HepG2 (cell line): ENCODE measurements around the gene PTPA. TPM values are rescaled to one million over a fixed set of nuclear protein-coding genes. Genes with fewer than 3 reads are reported as not detected.

Experiments
- ATAC-seq: fragments of 200-7000 bp; cut with Tn5 transposase; 3 replicates; pipeline ENCODE4 v1.9.1; 2020; ENCODE audit warnings: mild to moderate bottlenecking, moderate library complexity
- BruUV-seq: library from RNA; stranded (reverse); fragments of 400-500 nt; replicated peaks from 2 replicates; lab custom pipeline; 2021; lab: Mats Ljungman, UMichigan
- CTCF ChIA-PET: fragments of 300-600 bp; formaldehyde crosslinking; extraction: SDS; loops from one replicate; lab custom pipeline; 2021; ENCODE audit warnings: low total read pairs, inconsistent platforms, low intra/inter-chr PET ratio; lab: Yijun Ruan, JAX
- POLR2A ChIA-PET: fragments of 350-600 bp; sonication (Branson Sonifier 250); formaldehyde crosslinking; loops from one replicate; lab custom pipeline; 2020; ENCODE audit warnings: antibody characterized with exemption, inconsistent platforms; lab: Yijun Ruan, JAX
- DNase-seq: peaks from one replicate; pipeline ENCODE4 v3.0.0-alpha.2; 2015; ENCODE audit warnings: low spot score
- FAIRE-seq: peaks from 3 replicates; lab custom pipeline; 2011; peaks lifted over from hg19 to GRCh38; lab: Jason Lieb, UNC
- H2AFZ ChIP-seq: one replicate; pipeline ENCODE4 v1.6.1; 2011; ENCODE audit warnings: low read length, inconsistent platforms
- H3K27ac ChIP-seq: fragments of 300-600 bp; 3 replicates; pipeline ENCODE4 v1.8.0; 2011; ENCODE audit warnings: mixed run types, mild to moderate bottlenecking, mixed read lengths, low read length, inconsistent platforms; ENCODE audit not compliant: insufficient read depth; ENCODE audit errors: extremely low read length
- H3K27me3 ChIP-seq, 2 experiments: fragments of 200-600 bp in 1 of 2; 2 replicates in 1 of 2; 3 replicates in 1 of 2; pipeline versions ENCODE4 v1.6.0 to v1.8.0; 2011; ENCODE audit warnings: low read length in 2 of 2, mild to moderate bottlenecking in 2 of 2, moderate library complexity in 2 of 2, inconsistent platforms in 1 of 2; ENCODE audit not compliant: insufficient read depth in 2 of 2, control insufficient read depth in 1 of 2
- H3K36me3 ChIP-seq, 2 experiments: fragments of 200-600 bp in 1 of 2; replicated peaks in 1 of 2; 2 replicates in 1 of 2; 3 replicates in 1 of 2; pipeline versions ENCODE4 v1.5.1 to v1.8.0; 2011; ENCODE audit warnings: low read length in 2 of 2, inconsistent platforms in 1 of 2; ENCODE audit not compliant: insufficient read depth in 2 of 2, control insufficient read depth in 1 of 2
- H3K4me1 ChIP-seq: 2 replicates; pipeline ENCODE4 v1.5.1; 2012; ENCODE audit warnings: low read length, inconsistent platforms; ENCODE audit not compliant: insufficient read depth
- H3K4me2 ChIP-seq: 2 replicates; pipeline ENCODE4 v1.6.0; 2011; ENCODE audit warnings: low read depth, low read length, inconsistent platforms
- H3K4me3 ChIP-seq, 3 experiments: fragments of 200-600 bp in 1 of 3; sonication (generic), shearing (Covaris generic) in 1 of 3; replicated peaks in 1 of 3; 2 replicates each; pipeline ENCODE4 v1.5.1; 2011 to 2016; ENCODE audit warnings: low read length in 3 of 3, inconsistent platforms in 2 of 3, low read depth in 2 of 3, mild to moderate bottlenecking in 2 of 3, control low read depth in 1 of 3, mixed read lengths in 1 of 3; ENCODE audit not compliant: insufficient read depth in 1 of 3
- H3K79me2 ChIP-seq: one replicate; pipeline ENCODE4 v1.6.1; 2011; ENCODE audit warnings: low read length, inconsistent platforms; ENCODE audit not compliant: insufficient read depth
- H3K9ac ChIP-seq: 2 replicates; pipeline ENCODE4 v1.6.0; 2011; ENCODE audit warnings: mild to moderate bottlenecking, low read depth, low read length, inconsistent platforms; ENCODE audit not compliant: insufficient read depth
- H3K9me3 ChIP-seq: 2 replicates; pipeline ENCODE4 v1.5.1; 2012; ENCODE audit warnings: mild to moderate bottlenecking, low read length
- H4K20me1 ChIP-seq: 2 replicates; pipeline ENCODE4 v1.6.0; 2011; ENCODE audit warnings: inconsistent platforms, mild to moderate bottlenecking, low read length, moderate library complexity; ENCODE audit not compliant: insufficient read depth
- ARHGAP35 ChIP-seq: sonication (generic); formaldehyde crosslinking; IDR thresholded peaks from 2 replicates; pipeline ENCODE4 v1.9.0; 2022; ENCODE audit warnings: mild to moderate bottlenecking, inconsistent platforms, moderate library complexity, missing genetic modification reagents, borderline replicate concordance
- EHMT2 ChIP-seq: fragments of 200-600 bp; sonication (generic); IDR thresholded peaks from 2 replicates; pipeline ENCODE4 v1.7.0; 2017; ENCODE audit warnings: antibody characterized with exemption, low read depth, low read length, borderline replicate concordance
- PCBP2 ChIP-seq: fragments of 200-400 bp; formaldehyde crosslinking; optimal IDR thresholded peaks from 2 replicates; pipeline ENCODE3; 2018; ENCODE audit warnings: low read length, low read depth; ENCODE audit not compliant: poor library complexity, severe bottlenecking
- RBM39 ChIP-seq: fragments of 200-400 bp; formaldehyde crosslinking; IDR thresholded peaks from one replicate; pipeline ENCODE4 v1.6.1; 2018; ENCODE audit warnings: antibody characterized with exemption, mild to moderate bottlenecking, low read depth, low read length; ENCODE audit not compliant: poor library complexity, severe bottlenecking
- ZNF446 ChIP-seq: sonication (generic); formaldehyde crosslinking; IDR thresholded peaks from 2 replicates; pipeline ENCODE4 v1.5.0; 2020; ENCODE audit warnings: mild to moderate bottlenecking, missing genetic modification reagents
- WGBS: methylation state at CpG from one replicate; pipeline ENCODE4 v1.1.6; 2017; ENCODE audit warnings: low lambda C conversion rate; 5-methylcytosine and 5-hydroxymethylcytosine counted together
- in situ Hi-C: cut with HindIII; loops from 2 replicates; pipeline ENCODE4 v1.10.0; 2017; ENCODE audit warnings: low pct_unique_long_range_greater_than_20kb; ENCODE audit not compliant: extremely low pct_ligation_motif_present
- intact Hi-C: fragments of 100-400 bp; cut with micrococcal nuclease; formaldehyde crosslinking; loops from one replicate; pipeline ENCODE4 v1.10.0; 2022; ENCODE audit not compliant: unreplicated experiment
- polyA plus RNA-seq, 8 experiments: library from polyadenylated mRNA; depleted of rRNA in 3 of 8; stranded (reverse) in 7 of 8; unstranded in 1 of 8; fragments of >200 nt; fragmentation: Illumina TruSeq in 4 of 8; extraction: Trizol in 4 of 8; gene quantifications; 2 replicates each; pipeline versions ENCODE4 v1.2.1 to v1.2.3, GENCODE V29; 2011 to 2016; ENCODE audit warnings: low read depth in 4 of 8, missing spikeins in 1 of 8, mixed read lengths in 1 of 8; ENCODE audit not compliant: insufficient read depth in 1 of 8
- total RNA-seq, 5 experiments: library from RNA; depleted of rRNA; stranded (reverse); fragments of >200 nt; fragmentation: Illumina TruSeq; extraction: Trizol; gene quantifications; 2 replicates each; pipeline ENCODE4 v1.2.3, GENCODE V29; 2016; ENCODE audit warnings: low read depth in 1 of 5
- TF ChIP-seq, protein P1 (sequence below): sonication (generic); formaldehyde crosslinking; IDR thresholded peaks from 2 replicates; pipeline ENCODE4 v1.8.0; 2022; ENCODE audit warnings: missing genetic modification reagents, mild to moderate bottlenecking, moderate library complexity, borderline replicate concordance
- TF ChIP-seq, protein P2 (sequence below): sonication (generic); formaldehyde crosslinking; IDR thresholded peaks from 2 replicates; pipeline ENCODE4 v1.4.0; 2020; ENCODE audit warnings: low read depth, missing genetic modification reagents
- TF ChIP-seq, protein P3 (sequence below): IDR thresholded peaks from 2 replicates; pipeline ENCODE4 v1.6.1; 2016; ENCODE audit warnings: low read depth, missing genetic modification reagents, missing compliant biosample characterization
- TF ChIP-seq, protein P4 (sequence below): sonication (generic); formaldehyde crosslinking; IDR thresholded peaks from 2 replicates; pipeline ENCODE4 v1.4.0; 2020; ENCODE audit warnings: missing genetic modification reagents

The PTPA gene
- total and polyA plus RNA-seq, 2 of the 13 experiments (the other 11 are each of a cell fraction or from before 2014, with no cell fraction given) = 79.3 to 105 TPM

DNA sequence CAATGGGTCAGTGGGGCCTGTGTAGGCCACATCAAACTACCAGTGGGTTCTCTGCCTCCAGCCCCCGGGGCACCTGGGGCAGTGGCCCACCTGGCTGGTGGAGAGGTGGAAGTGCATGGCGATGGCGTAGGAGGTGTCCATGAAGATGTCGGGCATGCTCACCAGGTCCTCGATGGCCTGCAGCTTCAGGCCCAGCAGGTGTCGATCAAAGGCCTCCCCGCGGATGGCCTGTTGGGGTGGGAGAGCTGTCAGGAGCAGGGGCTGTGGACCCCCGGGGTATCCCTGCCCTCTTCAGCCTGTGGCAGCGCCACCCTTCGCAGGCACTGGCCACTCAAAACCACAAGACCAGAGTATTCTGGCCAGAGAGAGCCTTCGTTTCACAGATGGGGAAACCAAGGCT, 15.3 kb upstream of the PTPA start:
- POLR2A ChIA-PET = interaction anchor here (2.3 kb wide), 1 partner anchor 15 kb away, joined by 11 read pairs; the partner anchor contains the start of gene DOLPP1
- Histone ChIP-seq H3K9me3 (no peaks in the 10 kb centered on the region), H2AFZ (no peak overlapping the region), H3K36me3 (peaks cover 0 to 3% of the 10 kb centered on the region in 2 experiments; a peak in 3 of 5 replicates)
- in situ Hi-C loops = no loop called here
- TF ChIP-seq PCBP2 (no peak), EHMT2 (no peak), RBM39 (no peak), ARHGAP35 (CRISPR knock-in tag) (no peak), ZNF446 (no peak)
- TF ChIP-seq, protein P1, sequence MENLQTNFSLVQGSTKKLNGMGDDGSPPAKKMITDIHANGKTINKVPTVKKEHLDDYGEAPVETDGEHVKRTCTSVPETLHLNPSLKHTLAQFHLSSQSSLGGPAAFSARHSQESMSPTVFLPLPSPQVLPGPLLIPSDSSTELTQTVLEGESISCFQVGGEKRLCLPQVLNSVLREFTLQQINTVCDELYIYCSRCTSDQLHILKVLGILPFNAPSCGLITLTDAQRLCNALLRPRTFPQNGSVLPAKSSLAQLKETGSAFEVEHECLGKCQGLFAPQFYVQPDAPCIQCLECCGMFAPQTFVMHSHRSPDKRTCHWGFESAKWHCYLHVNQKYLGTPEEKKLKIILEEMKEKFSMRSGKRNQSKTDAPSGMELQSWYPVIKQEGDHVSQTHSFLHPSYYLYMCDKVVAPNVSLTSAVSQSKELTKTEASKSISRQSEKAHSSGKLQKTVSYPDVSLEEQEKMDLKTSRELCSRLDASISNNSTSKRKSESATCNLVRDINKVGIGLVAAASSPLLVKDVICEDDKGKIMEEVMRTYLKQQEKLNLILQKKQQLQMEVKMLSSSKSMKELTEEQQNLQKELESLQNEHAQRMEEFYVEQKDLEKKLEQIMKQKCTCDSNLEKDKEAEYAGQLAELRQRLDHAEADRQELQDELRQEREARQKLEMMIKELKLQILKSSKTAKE (CRISPR knock-in tag) = no peak
- TF ChIP-seq, protein P2, sequence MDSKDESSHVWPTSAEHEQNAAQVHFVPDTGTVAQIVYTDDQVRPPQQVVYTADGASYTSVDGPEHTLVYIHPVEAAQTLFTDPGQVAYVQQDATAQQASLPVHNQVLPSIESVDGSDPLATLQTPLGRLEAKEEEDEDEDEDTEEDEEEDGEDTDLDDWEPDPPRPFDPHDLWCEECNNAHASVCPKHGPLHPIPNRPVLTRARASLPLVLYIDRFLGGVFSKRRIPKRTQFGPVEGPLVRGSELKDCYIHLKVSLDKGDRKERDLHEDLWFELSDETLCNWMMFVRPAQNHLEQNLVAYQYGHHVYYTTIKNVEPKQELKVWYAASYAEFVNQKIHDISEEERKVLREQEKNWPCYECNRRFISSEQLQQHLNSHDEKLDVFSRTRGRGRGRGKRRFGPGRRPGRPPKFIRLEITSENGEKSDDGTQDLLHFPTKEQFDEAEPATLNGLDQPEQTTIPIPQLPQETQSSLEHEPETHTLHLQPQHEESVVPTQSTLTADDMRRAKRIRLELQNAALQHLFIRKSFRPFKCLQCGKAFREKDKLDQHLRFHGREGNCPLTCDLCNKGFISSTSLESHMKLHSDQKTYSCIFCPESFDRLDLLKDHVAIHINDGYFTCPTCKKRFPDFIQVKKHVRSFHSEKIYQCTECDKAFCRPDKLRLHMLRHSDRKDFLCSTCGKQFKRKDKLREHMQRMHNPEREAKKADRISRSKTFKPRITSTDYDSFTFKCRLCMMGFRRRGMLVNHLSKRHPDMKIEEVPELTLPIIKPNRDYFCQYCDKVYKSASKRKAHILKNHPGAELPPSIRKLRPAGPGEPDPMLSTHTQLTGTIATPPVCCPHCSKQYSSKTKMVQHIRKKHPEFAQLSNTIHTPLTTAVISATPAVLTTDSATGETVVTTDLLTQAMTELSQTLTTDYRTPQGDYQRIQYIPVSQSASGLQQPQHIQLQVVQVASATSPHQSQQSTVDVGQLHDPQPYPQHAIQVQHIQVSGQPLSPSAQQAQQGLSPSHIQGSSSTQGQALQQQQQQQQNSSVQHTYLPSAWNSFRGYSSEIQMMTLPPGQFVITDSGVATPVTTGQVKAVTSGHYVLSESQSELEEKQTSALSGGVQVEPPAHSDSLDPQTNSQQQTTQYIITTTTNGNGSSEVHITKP (CRISPR knock-in tag) = no peak
- TF ChIP-seq, protein P3, sequence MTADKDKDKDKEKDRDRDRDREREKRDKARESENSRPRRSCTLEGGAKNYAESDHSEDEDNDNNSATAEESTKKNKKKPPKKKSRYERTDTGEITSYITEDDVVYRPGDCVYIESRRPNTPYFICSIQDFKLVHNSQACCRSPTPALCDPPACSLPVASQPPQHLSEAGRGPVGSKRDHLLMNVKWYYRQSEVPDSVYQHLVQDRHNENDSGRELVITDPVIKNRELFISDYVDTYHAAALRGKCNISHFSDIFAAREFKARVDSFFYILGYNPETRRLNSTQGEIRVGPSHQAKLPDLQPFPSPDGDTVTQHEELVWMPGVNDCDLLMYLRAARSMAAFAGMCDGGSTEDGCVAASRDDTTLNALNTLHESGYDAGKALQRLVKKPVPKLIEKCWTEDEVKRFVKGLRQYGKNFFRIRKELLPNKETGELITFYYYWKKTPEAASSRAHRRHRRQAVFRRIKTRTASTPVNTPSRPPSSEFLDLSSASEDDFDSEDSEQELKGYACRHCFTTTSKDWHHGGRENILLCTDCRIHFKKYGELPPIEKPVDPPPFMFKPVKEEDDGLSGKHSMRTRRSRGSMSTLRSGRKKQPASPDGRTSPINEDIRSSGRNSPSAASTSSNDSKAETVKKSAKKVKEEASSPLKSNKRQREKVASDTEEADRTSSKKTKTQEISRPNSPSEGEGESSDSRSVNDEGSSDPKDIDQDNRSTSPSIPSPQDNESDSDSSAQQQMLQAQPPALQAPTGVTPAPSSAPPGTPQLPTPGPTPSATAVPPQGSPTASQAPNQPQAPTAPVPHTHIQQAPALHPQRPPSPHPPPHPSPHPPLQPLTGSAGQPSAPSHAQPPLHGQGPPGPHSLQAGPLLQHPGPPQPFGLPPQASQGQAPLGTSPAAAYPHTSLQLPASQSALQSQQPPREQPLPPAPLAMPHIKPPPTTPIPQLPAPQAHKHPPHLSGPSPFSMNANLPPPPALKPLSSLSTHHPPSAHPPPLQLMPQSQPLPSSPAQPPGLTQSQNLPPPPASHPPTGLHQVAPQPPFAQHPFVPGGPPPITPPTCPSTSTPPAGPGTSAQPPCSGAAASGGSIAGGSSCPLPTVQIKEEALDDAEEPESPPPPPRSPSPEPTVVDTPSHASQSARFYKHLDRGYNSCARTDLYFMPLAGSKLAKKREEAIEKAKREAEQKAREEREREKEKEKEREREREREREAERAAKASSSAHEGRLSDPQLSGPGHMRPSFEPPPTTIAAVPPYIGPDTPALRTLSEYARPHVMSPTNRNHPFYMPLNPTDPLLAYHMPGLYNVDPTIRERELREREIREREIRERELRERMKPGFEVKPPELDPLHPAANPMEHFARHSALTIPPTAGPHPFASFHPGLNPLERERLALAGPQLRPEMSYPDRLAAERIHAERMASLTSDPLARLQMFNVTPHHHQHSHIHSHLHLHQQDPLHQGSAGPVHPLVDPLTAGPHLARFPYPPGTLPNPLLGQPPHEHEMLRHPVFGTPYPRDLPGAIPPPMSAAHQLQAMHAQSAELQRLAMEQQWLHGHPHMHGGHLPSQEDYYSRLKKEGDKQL = no peak
- TF ChIP-seq, protein P4, sequence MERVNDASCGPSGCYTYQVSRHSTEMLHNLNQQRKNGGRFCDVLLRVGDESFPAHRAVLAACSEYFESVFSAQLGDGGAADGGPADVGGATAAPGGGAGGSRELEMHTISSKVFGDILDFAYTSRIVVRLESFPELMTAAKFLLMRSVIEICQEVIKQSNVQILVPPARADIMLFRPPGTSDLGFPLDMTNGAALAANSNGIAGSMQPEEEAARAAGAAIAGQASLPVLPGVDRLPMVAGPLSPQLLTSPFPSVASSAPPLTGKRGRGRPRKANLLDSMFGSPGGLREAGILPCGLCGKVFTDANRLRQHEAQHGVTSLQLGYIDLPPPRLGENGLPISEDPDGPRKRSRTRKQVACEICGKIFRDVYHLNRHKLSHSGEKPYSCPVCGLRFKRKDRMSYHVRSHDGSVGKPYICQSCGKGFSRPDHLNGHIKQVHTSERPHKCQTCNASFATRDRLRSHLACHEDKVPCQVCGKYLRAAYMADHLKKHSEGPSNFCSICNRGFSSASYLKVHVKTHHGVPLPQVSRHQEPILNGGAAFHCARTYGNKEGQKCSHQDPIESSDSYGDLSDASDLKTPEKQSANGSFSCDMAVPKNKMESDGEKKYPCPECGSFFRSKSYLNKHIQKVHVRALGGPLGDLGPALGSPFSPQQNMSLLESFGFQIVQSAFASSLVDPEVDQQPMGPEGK (CRISPR knock-in tag) = no peak
- TF ChIP-seq, all 625 proteins: peak for 0
- CTCF ChIA-PET = no interaction called here
- peaks cover 9% of the 10 kb centered on the region for H3K4me1 ChIP-seq
- ATAC-seq (no peak), FAIRE-seq (no peak), DNase-seq (no peak)
- no peaks in the 10 kb centered on the region for H3K79me2 ChIP-seq
- H3K4me3 ChIP-seq = no peak overlapping the region
- no peak overlapping the region for H3K27ac ChIP-seq
- H3K27me3 ChIP-seq = no peaks in the 10 kb centered on the region
- H4K20me1 ChIP-seq = no peaks in the 10 kb centered on the region
- intact Hi-C loops = no loop called here
- H3K4me2 ChIP-seq = no peak overlapping the region
- BruUV-seq = no TSS peak
- WGBS = 92% methylated on average over 8 of the region's 12 CpGs
- no peak overlapping the region for H3K9ac ChIP-seq
